ENCODE results near the gene SLF2. TPM values are rescaled to one million over a fixed set of nuclear protein-coding genes. Genes with fewer than 3 reads are reported as not detected.

Gene SLF2
- total RNA-seq, 1 experiment from 2014 or later: 13.6 TPM

GRCh38 chr10:100901051-100901450 is 11.7 kb upstream of the SLF2 start:
- Histone ChIP-seq H3K4me3 (no peak overlapping the region), H3K27ac (no peak overlapping the region), H4K20me1 (ENCODE audit: insufficient read depth) (no peaks in the 10 kb centered on the region), H3K9me2 (ENCODE audit: insufficient read depth) (no peaks in the 10 kb centered on the region), H3K79me2 (ENCODE audit: low read depth) (no peaks in the 10 kb centered on the region), H3K4me2 (no peak overlapping the region), H3K36me3 (ENCODE audit: low read depth) (no peaks in the 10 kb centered on the region), H3K27me3 (ENCODE audit: insufficient read depth, low read depth) (no peaks in the 10 kb centered on the region), H3F3A (ENCODE audit: insufficient read depth, low read depth) (no peaks in the 10 kb centered on the region), H3K9me3 (ENCODE audit: insufficient read depth, low read depth) (no peaks in the 10 kb centered on the region), H2AFZ (no peak overlapping the region), H3K4me1 (replicated peaks; ENCODE audit: insufficient read depth) (no peaks in the 10 kb centered on the region)
- CTCF ChIA-PET: no interaction called here
- no peak for DNase-seq
- TF ChIP-seq EZH2 (IDR thresholded peaks at IDR 0.05; ENCODE audit: low read depth) (no peak), CTCF (conservative IDR thresholded peaks at IDR 0.05) (no peak)
- POLR2A ChIA-PET (ENCODE audit: unreplicated experiment): no interaction called here
- intact Hi-C loops (cut with micrococcal nuclease; ENCODE audit: unreplicated experiment): no loop called here
- no TSS peak for BruUV-seq (replicated peaks)

DNA sequence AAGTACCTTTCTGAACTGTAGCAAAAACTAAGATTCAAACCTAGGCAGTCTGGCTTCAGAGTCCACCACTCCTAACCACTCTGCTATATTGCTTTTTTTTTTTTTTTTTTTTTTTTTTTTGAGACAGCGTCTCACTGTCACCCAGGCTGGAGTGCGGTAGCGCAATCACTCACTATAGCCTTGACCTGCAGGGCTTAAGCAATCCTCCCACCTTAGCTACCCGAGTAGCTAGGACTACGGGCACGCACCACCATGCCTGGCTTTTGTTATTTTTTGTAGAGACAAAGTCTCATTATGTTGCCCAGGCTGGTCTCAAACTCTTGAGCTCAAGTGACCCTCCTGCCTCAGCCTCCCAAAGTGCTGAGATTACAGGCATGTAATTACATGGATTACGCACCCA is 10.1 kb upstream of the SLF2 start:
- no peaks in the 10 kb centered on the region for H3K36me3 ChIP-seq (ENCODE audit: low read depth)
- TF ChIP-seq EZH2 (IDR thresholded peaks at IDR 0.05; ENCODE audit: low read depth) (no peak), CTCF (conservative IDR thresholded peaks at IDR 0.05) (no peak)
- no peak overlapping the region for H2AFZ ChIP-seq
- POLR2A ChIA-PET (ENCODE audit: unreplicated experiment): no interaction called here
- no peaks in the 10 kb centered on the region for H3K79me2 ChIP-seq (ENCODE audit: low read depth)
- H3K4me2 ChIP-seq: no peak overlapping the region
- intact Hi-C loops (cut with micrococcal nuclease; ENCODE audit: unreplicated experiment): no loop called here
- no peak overlapping the region for H3K4me3 ChIP-seq
- H4K20me1 ChIP-seq (ENCODE audit: insufficient read depth): no peaks in the 10 kb centered on the region
- H3K27ac ChIP-seq: no peak overlapping the region
- CTCF ChIA-PET: no interaction called here
- no peak for DNase-seq
- H3K9me3 ChIP-seq (ENCODE audit: insufficient read depth, low read depth): no peaks in the 10 kb centered on the region
- H3K4me1 ChIP-seq (replicated peaks; ENCODE audit: insufficient read depth): no peaks in the 10 kb centered on the region
- no peaks in the 10 kb centered on the region for H3K27me3 ChIP-seq (ENCODE audit: insufficient read depth, low read depth)
- no peaks in the 10 kb centered on the region for H3K9me2 ChIP-seq (ENCODE audit: insufficient read depth)
- H3F3A ChIP-seq (ENCODE audit: insufficient read depth, low read depth): no peaks in the 10 kb centered on the region
- no TSS peak for BruUV-seq (replicated peaks)

DNA sequence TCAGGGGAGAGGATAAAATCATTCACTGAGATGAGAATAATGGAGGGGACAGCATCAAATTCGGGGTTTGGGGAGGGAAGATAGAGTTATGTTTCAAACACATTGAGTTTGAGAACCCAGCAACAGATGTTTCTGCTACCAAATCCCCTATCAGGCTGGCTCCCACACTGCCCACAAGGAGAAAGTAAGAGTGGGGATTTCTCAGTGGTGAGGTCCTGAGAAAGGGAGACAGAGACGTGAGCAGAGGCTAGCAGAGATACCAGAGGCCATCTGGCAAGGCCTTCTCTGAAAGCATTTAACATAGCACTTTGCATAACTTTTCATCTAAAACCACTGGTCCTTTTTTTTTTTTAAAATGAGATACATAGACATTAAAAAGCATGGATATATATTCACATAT is 7.8 kb upstream of the SLF2 start:
- Histone ChIP-seq H4K20me1 (ENCODE audit: insufficient read depth) (no peaks in the 10 kb centered on the region), H2AFZ (no peak overlapping the region), H3F3A (ENCODE audit: insufficient read depth, low read depth) (no peaks in the 10 kb centered on the region), H3K4me3 (no peak overlapping the region), H3K4me1 (replicated peaks; ENCODE audit: insufficient read depth) (no peaks in the 10 kb centered on the region), H3K27me3 (ENCODE audit: insufficient read depth, low read depth) (no peaks in the 10 kb centered on the region), H3K36me3 (ENCODE audit: low read depth) (no peaks in the 10 kb centered on the region), H3K9me3 (ENCODE audit: insufficient read depth, low read depth) (no peaks in the 10 kb centered on the region), H3K4me2 (no peak overlapping the region), H3K9me2 (ENCODE audit: insufficient read depth) (no peaks in the 10 kb centered on the region), H3K79me2 (ENCODE audit: low read depth) (no peaks in the 10 kb centered on the region), H3K27ac (no peak overlapping the region)
- no TSS peak for BruUV-seq (replicated peaks)
- CTCF ChIA-PET: no interaction called here
- DNase-seq: no peak
- POLR2A ChIA-PET (ENCODE audit: unreplicated experiment): no interaction called here
- TF ChIP-seq EZH2 (IDR thresholded peaks at IDR 0.05; ENCODE audit: low read depth) (no peak), CTCF (conservative IDR thresholded peaks at IDR 0.05) (no peak)
- intact Hi-C loops (cut with micrococcal nuclease; ENCODE audit: unreplicated experiment): no loop called here

Measured in PC-9 (cell line).